WTC11 (cell line): ENCODE data around the gene SEMA3F.

ENCODE experiments used
- CTCF ChIP-seq: fragments of 200-600 bp; IDR thresholded peaks from 2 replicates; pipeline ENCODE4 v1.8.0; 2022; ENCODE audit warnings: antibody characterized with exemption
- GABPB1 ChIP-seq: sonication (generic); formaldehyde crosslinking; IDR thresholded peaks from 2 replicates; pipeline ENCODE4 v1.8.1; 2023; ENCODE audit warnings: mild to moderate bottlenecking, missing genetic modification reagents
- JUN ChIP-seq: sonication (generic); formaldehyde crosslinking; IDR thresholded peaks from 2 replicates; pipeline ENCODE4 v1.8.0; 2023; ENCODE audit warnings: mild to moderate bottlenecking, missing genetic modification reagents
- MXD4 ChIP-seq: fragments of 250-450 bp; sonication (Bioruptor Pico); IDR thresholded peaks from 2 replicates; pipeline ENCODE4 v1.8.0; 2021; ENCODE audit warnings: mild to moderate bottlenecking, moderate library complexity, borderline replicate concordance
- NFE2L1 ChIP-seq: sonication (generic); formaldehyde crosslinking; IDR thresholded peaks from 2 replicates; pipeline ENCODE4 v1.8.1; 2023; ENCODE audit warnings: missing genetic modification reagents
- NFYB ChIP-seq: sonication (generic); formaldehyde crosslinking; conservative IDR thresholded peaks from 2 replicates; pipeline ENCODE4 v1.8.0; 2022; ENCODE audit warnings: low read depth, missing genetic modification reagents
- NR1H2 ChIP-seq: sonication (generic); formaldehyde crosslinking; IDR thresholded peaks from 2 replicates; pipeline ENCODE4 v1.9.0; 2021; ENCODE audit warnings: mild to moderate bottlenecking, moderate library complexity, missing genetic modification reagents
- NR3C1 ChIP-seq: sonication (generic); formaldehyde crosslinking; conservative IDR thresholded peaks from 2 replicates; pipeline ENCODE4 v1.8.1; 2023; ENCODE audit warnings: low read depth, mild to moderate bottlenecking, missing genetic modification reagents
- SP1 ChIP-seq: sonication (generic); formaldehyde crosslinking; conservative IDR thresholded peaks from 2 replicates; pipeline ENCODE4 v1.8.1; 2022; ENCODE audit warnings: missing genetic modification reagents
- ZBTB21 ChIP-seq: sonication (generic); formaldehyde crosslinking; IDR thresholded peaks from 2 replicates; pipeline ENCODE4 v1.8.1; 2023; ENCODE audit warnings: mild to moderate bottlenecking, missing genetic modification reagents, borderline replicate concordance
- ZBTB43 ChIP-seq: sonication (generic); formaldehyde crosslinking; IDR thresholded peaks from 2 replicates; pipeline ENCODE4 v1.8.1; 2023; ENCODE audit warnings: mild to moderate bottlenecking, missing genetic modification reagents
- TF ChIP-seq, protein P1 (sequence below): sonication (generic); formaldehyde crosslinking; conservative IDR thresholded peaks from 2 replicates; pipeline ENCODE4 v1.8.1; 2022; ENCODE audit warnings: mild to moderate bottlenecking, missing genetic modification reagents

DNA sequence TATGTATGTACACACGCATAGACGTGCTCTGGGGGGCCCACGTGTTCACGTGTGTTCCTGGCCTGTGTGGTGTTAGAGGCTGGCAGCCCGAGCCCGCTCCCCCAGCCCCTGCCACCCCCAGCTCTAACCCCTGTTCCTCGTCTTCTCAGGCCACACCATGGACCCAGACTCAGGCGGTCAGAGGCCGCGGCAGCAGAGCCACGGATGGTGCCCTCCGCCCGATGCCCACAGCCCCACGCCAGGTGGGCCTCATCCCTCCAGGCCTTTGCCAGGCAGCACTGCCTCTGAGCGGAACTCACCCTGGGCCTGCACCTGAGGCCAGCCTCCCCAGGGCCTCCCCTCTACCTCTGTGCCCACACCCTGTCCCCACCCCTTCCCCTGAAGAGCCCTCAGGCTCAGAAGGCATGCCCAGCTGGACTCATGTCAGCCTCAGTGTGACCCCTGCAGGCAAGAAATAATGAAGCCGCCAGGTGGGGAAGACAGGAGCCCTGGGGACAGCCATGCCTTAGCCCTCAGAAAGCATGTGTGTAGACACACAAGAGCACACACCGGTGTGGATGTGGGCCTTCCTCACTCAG lies 19.9 kb downstream of the SEMA3F start:
- TF ChIP-seq CTCF, result no peak
- no peak for TF ChIP-seq ZBTB43 (CRISPR knock-in tag)
- TF ChIP-seq, protein P1, sequence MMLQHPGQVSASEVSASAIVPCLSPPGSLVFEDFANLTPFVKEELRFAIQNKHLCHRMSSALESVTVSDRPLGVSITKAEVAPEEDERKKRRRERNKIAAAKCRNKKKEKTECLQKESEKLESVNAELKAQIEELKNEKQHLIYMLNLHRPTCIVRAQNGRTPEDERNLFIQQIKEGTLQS (CRISPR knock-in tag), result no peak
- TF ChIP-seq NR1H2, result no peak
- no peak for TF ChIP-seq SP1 (CRISPR knock-in tag)
- no peak for TF ChIP-seq NFYB (CRISPR knock-in tag)
- TF ChIP-seq MXD4, result no peak
- TF ChIP-seq NFE2L1, result no peak
- TF ChIP-seq ZBTB21, result no peak
- TF ChIP-seq GABPB1 (CRISPR knock-in tag), result no peak
- no peak for TF ChIP-seq NR3C1
- no peak for TF ChIP-seq JUN
